K562 (cell line): ENCODE data around the gene GNG7. TPM values are rescaled to one million over a fixed set of nuclear protein-coding genes. Genes with fewer than 3 reads are reported as not detected.

ENCODE experiments used
- ATF3 ChIP-seq, 2 experiments: fragments of 450-650 bp in 1 of 2; sonication (generic) in 1 of 2; formaldehyde crosslinking in 1 of 2; IDR thresholded peaks in 1 of 2; conservative IDR thresholded peaks in 1 of 2; 2 replicates each; pipeline versions ENCODE4 v1.6.1 to v1.8.1; 2016 to 2023; ENCODE audit warnings: mild to moderate bottlenecking in 2 of 2, moderate library complexity in 2 of 2, inconsistent platforms in 1 of 2, missing genetic modification reagents in 1 of 2
- CHD1 ChIP-seq: fragments of 200-600 bp; sonication (generic); IDR thresholded peaks from one replicate; pipeline ENCODE4 v1.6.1; 2012; ENCODE audit warnings: mild to moderate bottlenecking, moderate library complexity, low read length, inconsistent platforms
- FIP1L1 ChIP-seq: fragments of 200-400 bp; formaldehyde crosslinking; IDR thresholded peaks from 2 replicates; pipeline ENCODE4 v1.6.1; 2018; ENCODE audit warnings: mild to moderate bottlenecking, low read depth, low read length; ENCODE audit not compliant: poor library complexity, severe bottlenecking
- HNRNPH1 ChIP-seq: fragments of 200-400 bp; formaldehyde crosslinking; optimal IDR thresholded peaks from 2 replicates; pipeline ENCODE3; 2017; ENCODE audit warnings: low read depth, mild to moderate bottlenecking, low read length, moderate library complexity
- HNRNPLL ChIP-seq: fragments of 200-400 bp; formaldehyde crosslinking; IDR thresholded peaks from 2 replicates; pipeline ENCODE4 v1.6.1; 2017; ENCODE audit warnings: low read length, low read depth, mild to moderate bottlenecking; ENCODE audit not compliant: poor library complexity, severe bottlenecking
- MAFG ChIP-seq: fragments of 450-650 bp; conservative IDR thresholded peaks from 2 replicates; pipeline ENCODE4 v1.6.1; 2016; ENCODE audit warnings: missing genetic modification characterization, missing compliant biosample characterization
- NR4A1 ChIP-seq, 2 experiments: fragments of 250-450 bp in 1 of 2; fragments of 450-650 bp in 1 of 2; sonication (Bioruptor Pico) in 1 of 2; IDR thresholded peaks; 2 replicates each; pipeline versions ENCODE4 v1.4.0 to v1.6.1; 2016 to 2020; ENCODE audit warnings: mild to moderate bottlenecking in 2 of 2, missing compliant biosample characterization in 1 of 2, missing genetic modification characterization in 1 of 2, moderate library complexity in 1 of 2
- PHF21A ChIP-seq: fragments of 450-650 bp; IDR thresholded peaks from 2 replicates; pipeline ENCODE4 v1.6.1; 2017; ENCODE audit warnings: low read depth, borderline replicate concordance
- RBBP5 ChIP-seq: fragments of 200-600 bp; sonication (generic); IDR thresholded peaks from 2 replicates; pipeline ENCODE4 v1.6.1; 2012; ENCODE audit warnings: borderline replicate concordance, mild to moderate bottlenecking, low read length, control low read depth, inconsistent platforms; ENCODE audit not compliant: insufficient read depth, poor library complexity, severe bottlenecking
- SMAD4 ChIP-seq: fragments of 250-450 bp; sonication (Bioruptor Pico); conservative IDR thresholded peaks from 2 replicates; pipeline ENCODE4 v1.8.0; 2021; ENCODE audit warnings: inconsistent platforms, mild to moderate bottlenecking, moderate library complexity
- TFAM ChIP-seq: fragments of 250-450 bp; sonication (Bioruptor Pico); conservative IDR thresholded peaks from 2 replicates; pipeline ENCODE4 v1.5.0; 2021; ENCODE audit warnings: mild to moderate bottlenecking, moderate library complexity
- ZEB2 ChIP-seq: fragments of 450-650 bp; IDR thresholded peaks from 2 replicates; pipeline ENCODE4 v1.6.1; 2016
- ZNF347 ChIP-seq: fragments of 450-650 bp; formaldehyde crosslinking; IDR thresholded peaks from 2 replicates; pipeline ENCODE4 v1.4.0; 2020; ENCODE audit warnings: low read depth, mild to moderate bottlenecking, moderate library complexity
- polyA plus RNA-seq, 8 experiments: library from polyadenylated mRNA; depleted of rRNA in 4 of 8; stranded (reverse) in 5 of 8; unstranded in 3 of 8; fragments of >200 nt; fragmentation: Nextera tagmentation in 2 of 8; fragmentation: Illumina TruSeq in 1 of 8; extraction: Ambion mirVana in 2 of 8; extraction: Trizol in 1 of 8; gene quantifications; 2 replicates each; pipeline versions ENCODE4 v1.2.1 to v1.2.3, GENCODE V29; 2011 to 2014; ENCODE audit warnings: inconsistent platforms in 1 of 8, missing spikeins in 1 of 8
- total RNA-seq, 7 experiments: library from RNA; depleted of rRNA in 6 of 7; stranded (reverse); fragments of >200 nt in 6 of 7; fragmentation: Illumina TruSeq in 2 of 7; extraction: Trizol in 2 of 7; gene quantifications; 2 replicates each; pipeline versions ENCODE4 v1.2.1 to v1.2.3, GENCODE V29; 2011 to 2021; ENCODE audit warnings: low replicate concordance in 1 of 7
- TF ChIP-seq, protein P1 (sequence below): IDR thresholded peaks from 2 replicates; pipeline ENCODE4 v1.6.1; 2016; ENCODE audit warnings: missing genetic modification characterization, missing compliant biosample characterization
- TF ChIP-seq, protein P2 (sequence below), 3 experiments: fragments of 200-800 bp in 1 of 3; sonication (Bioruptor generic) in 1 of 3; sonication (generic) in 1 of 3; formaldehyde crosslinking in 1 of 3; IDR thresholded peaks; 2 replicates each; pipeline versions ENCODE4 v1.6.1 to v1.8.0; 2016 to 2022; ENCODE audit warnings: mild to moderate bottlenecking in 2 of 3, missing compliant biosample characterization in 2 of 3, missing genetic modification characterization in 2 of 3, missing genetic modification reagents in 1 of 3
- TF ChIP-seq, protein P3 (sequence below), 2 experiments: IDR thresholded peaks; 2 replicates each; pipeline ENCODE4 v1.6.1; 2012; ENCODE audit warnings: improper control_type of control experiment in 2 of 2, low read depth in 2 of 2, low read length in 2 of 2, borderline replicate concordance in 1 of 2
- TF ChIP-seq, protein P4 (sequence below): fragments of 450-650 bp; formaldehyde crosslinking; IDR thresholded peaks from 2 replicates; pipeline ENCODE4 v1.4.0; 2022; ENCODE audit warnings: missing genetic modification characterization

Gene GNG7
- total and polyA plus RNA-seq, 9 of the 15 experiments (the other 6 are each of a cell fraction or from before 2014, with no cell fraction given), result 0.01 to 0.20 (median 0.06) TPM; not detected in 1

- TF ChIP-seq SMAD4 (CRISPR knock-in tag) (0 out of 2 replicates have a peak, but pooled peaks have one; percentile 43), ZEB2 (no peak), PHF21A (0 out of 2 replicates have a peak, but pooled peaks have one; percentile 10), RBBP5 (no peak), HNRNPH1 (no peak), ZNF347 (CRISPR knock-in tag) (no peak), NR4A1 (CRISPR knock-in tag; IDR thresholded peaks at IDR 0.05) (no peak), NR4A1 (tag; IDR thresholded peaks at IDR 0.05) (no peak), FIP1L1 (peak; percentile 29), MAFG (tag) (no peak), TFAM (no peak), CHD1 (no peak), ATF3 (IDR thresholded peaks at IDR 0.05) (peak; percentile 83), ATF3 (CRISPR knock-in tag; conservative IDR thresholded peaks at IDR 0.05) (0 out of 2 replicates have a peak, but pooled peaks have one; percentile 63), HNRNPLL (no peak)
- TF ChIP-seq, protein P1, sequence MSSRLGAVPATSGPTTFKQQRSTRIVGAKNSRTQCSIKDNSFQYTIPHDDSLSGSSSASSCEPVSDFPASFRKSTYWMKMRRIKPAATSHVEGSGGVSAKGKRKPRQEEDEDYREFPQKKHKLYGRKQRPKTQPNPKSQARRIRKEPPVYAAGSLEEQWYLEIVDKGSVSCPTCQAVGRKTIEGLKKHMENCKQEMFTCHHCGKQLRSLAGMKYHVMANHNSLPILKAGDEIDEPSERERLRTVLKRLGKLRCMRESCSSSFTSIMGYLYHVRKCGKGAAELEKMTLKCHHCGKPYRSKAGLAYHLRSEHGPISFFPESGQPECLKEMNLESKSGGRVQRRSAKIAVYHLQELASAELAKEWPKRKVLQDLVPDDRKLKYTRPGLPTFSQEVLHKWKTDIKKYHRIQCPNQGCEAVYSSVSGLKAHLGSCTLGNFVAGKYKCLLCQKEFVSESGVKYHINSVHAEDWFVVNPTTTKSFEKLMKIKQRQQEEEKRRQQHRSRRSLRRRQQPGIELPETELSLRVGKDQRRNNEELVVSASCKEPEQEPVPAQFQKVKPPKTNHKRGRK, result no peak
- TF ChIP-seq, protein P2, sequence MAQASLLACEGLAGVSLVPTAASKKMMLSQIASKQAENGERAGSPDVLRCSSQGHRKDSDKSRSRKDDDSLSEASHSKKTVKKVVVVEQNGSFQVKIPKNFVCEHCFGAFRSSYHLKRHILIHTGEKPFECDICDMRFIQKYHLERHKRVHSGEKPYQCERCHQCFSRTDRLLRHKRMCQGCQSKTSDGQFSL (CRISPR knock-in tag; IDR thresholded peaks at IDR 0.05), result no peak
- TF ChIP-seq, protein P2 (tag; IDR thresholded peaks at IDR 0.05), result no peak
- TF ChIP-seq, protein P3, sequence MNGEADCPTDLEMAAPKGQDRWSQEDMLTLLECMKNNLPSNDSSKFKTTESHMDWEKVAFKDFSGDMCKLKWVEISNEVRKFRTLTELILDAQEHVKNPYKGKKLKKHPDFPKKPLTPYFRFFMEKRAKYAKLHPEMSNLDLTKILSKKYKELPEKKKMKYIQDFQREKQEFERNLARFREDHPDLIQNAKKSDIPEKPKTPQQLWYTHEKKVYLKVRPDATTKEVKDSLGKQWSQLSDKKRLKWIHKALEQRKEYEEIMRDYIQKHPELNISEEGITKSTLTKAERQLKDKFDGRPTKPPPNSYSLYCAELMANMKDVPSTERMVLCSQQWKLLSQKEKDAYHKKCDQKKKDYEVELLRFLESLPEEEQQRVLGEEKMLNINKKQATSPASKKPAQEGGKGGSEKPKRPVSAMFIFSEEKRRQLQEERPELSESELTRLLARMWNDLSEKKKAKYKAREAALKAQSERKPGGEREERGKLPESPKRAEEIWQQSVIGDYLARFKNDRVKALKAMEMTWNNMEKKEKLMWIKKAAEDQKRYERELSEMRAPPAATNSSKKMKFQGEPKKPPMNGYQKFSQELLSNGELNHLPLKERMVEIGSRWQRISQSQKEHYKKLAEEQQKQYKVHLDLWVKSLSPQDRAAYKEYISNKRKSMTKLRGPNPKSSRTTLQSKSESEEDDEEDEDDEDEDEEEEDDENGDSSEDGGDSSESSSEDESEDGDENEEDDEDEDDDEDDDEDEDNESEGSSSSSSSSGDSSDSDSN (IDR thresholded peaks at IDR 0.05; ENCODE audit: borderline replicate concordance in 1 of 2, low read depth in 2 of 2, low read length in 2 of 2), result no peak
- TF ChIP-seq, protein P4, sequence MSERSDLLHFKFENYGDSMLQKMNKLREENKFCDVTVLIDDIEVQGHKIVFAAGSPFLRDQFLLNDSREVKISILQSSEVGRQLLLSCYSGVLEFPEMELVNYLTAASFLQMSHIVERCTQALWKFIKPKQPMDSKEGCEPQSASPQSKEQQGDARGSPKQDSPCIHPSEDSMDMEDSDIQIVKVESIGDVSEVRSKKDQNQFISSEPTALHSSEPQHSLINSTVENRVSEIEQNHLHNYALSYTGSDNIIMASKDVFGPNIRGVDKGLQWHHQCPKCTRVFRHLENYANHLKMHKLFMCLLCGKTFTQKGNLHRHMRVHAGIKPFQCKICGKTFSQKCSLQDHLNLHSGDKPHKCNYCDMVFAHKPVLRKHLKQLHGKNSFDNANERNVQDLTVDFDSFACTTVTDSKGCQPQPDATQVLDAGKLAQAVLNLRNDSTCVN (CRISPR knock-in tag), result no peak
Measured at GRCh38 chr19:2474232-2475017, 228.1 kb downstream of the GNG7 start (continued).
